Measurements from ENCODE around the gene OR6C68.
"Not testable (repeated sequence)": the region's sequence is repeated elsewhere in the genome, so short reads cannot be mapped to it uniquely, and the experiment has no call there.

OR6C68 gene

GRCh38 chr12:55467836-55468235 is 24.3 kb upstream of the OR6C68 start:
- no peak overlapping the region for H3K27ac ChIP-seq
- H3K36me3 ChIP-seq, result no peaks in the 10 kb centered on the region
- peaks cover 25% of the 10 kb centered on the region for H3K27me3 ChIP-seq (ENCODE audit: insufficient read depth, low read depth, severe bottlenecking)
- no peaks in the 10 kb centered on the region for H3K9me3 ChIP-seq (ENCODE audit: severe bottlenecking)
- no peak for DNase-seq
- TF ChIP-seq CTCF (IDR thresholded peaks at IDR 0.05; ENCODE audit: low read depth, low read length), result no peak
- no peak overlapping the region for H3K4me3 ChIP-seq (ENCODE audit: low read depth, low read length)

- no peaks in the 10 kb centered on the region for H3K9me3 ChIP-seq (ENCODE audit: severe bottlenecking)
- no peak for TF ChIP-seq CTCF (IDR thresholded peaks at IDR 0.05; ENCODE audit: low read depth, low read length)
- DNase-seq, result no peak
- H3K27ac ChIP-seq, result no peak overlapping the region
- H3K4me3 ChIP-seq (ENCODE audit: low read depth, low read length), result no peak overlapping the region
- H3K27me3 ChIP-seq (ENCODE audit: insufficient read depth, low read depth, severe bottlenecking), result peaks cover 23% of the 10 kb centered on the region
- no peaks in the 10 kb centered on the region for H3K36me3 ChIP-seq
These were observed 22.9 kb upstream of the OR6C68 start for GRCh38 chr12:55469291-55469690.

DNA sequence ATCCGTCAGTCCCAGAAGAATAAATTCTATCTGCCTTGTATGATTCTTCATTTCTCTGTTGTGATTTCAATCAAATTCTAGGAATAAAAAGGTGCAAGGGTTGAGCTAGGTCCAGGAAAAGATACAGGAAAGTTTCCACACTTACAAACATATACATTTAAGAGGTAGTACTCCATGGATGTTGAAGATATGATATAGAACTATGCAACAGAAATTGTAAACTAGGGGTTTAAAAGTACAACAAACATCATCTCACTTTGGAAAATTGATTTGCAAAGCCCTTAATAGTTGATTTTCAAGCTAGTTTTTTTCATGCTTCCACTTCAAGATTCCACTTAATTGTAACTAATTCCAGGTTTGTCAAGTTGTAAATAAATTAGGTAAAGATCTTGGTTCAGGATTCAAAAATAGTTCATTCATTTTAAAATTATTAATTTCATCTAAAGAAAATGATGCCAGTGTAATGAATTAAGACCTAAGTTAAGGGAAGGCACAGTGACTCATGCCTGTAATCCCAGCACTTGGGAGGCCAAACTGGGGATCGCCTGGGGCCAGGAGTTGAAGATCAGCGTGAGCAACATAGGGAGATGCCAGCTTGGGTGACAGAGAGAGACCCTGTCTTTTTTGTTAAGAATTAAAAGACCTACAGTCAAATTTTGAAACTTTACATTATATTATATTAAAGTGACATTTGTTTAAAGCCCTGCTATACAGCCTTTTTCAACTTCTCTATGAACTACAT is 21.9 kb upstream of the OR6C68 start, which contains the start of gene OR6C70:
Gene OR6C70 (minus strand): TSS at position 51 of the 742 bp plus-strand sequence. CDS start 0 bp downstream, at position 51.
- DNase-seq, result no peak
- Histone ChIP-seq H3K27ac (no peak within 1 kb of the TSS), H3K27me3 (ENCODE audit: insufficient read depth, low read depth, severe bottlenecking) (peaks cover 23% of the 10 kb centered on the region), H3K36me3 (no peaks in the 10 kb centered on the region), H3K9me3 (ENCODE audit: severe bottlenecking) (no peaks in the 10 kb centered on the region), H3K4me3 (ENCODE audit: low read depth, low read length) (no peak within 1 kb of the TSS)
- no peak for TF ChIP-seq CTCF (IDR thresholded peaks at IDR 0.05; ENCODE audit: low read depth, low read length)

DNA sequence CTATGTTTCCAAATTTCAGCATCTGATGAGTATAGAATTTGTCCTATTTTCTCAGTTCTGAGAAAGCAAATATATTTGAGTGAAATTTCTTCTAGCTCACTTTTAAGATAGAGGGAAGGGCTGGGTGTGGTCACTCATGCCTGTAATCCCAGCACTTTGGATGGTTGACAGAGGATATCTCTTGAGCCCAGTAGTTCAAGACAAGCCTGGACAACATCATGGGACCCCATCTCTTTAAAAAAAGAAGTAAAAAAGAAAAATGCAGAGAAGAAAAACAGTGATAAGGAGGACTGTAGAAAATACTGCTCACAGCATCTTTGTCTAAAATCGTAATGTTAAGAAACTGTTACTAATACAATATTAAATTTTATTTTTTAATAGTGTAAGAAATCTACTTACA is 19.9 kb upstream of the OR6C68 start:
- TF ChIP-seq CTCF (IDR thresholded peaks at IDR 0.05; ENCODE audit: low read depth, low read length), result no peak
- no peaks in the 10 kb centered on the region for H3K36me3 ChIP-seq
- no peaks in the 10 kb centered on the region for H3K9me3 ChIP-seq (ENCODE audit: severe bottlenecking)
- peaks cover 19% of the 10 kb centered on the region for H3K27me3 ChIP-seq (ENCODE audit: insufficient read depth, low read depth, severe bottlenecking)
- H3K4me3 ChIP-seq (ENCODE audit: low read depth, low read length), result no peak overlapping the region
- H3K27ac ChIP-seq, result no peak overlapping the region
- no peak for DNase-seq

DNA sequence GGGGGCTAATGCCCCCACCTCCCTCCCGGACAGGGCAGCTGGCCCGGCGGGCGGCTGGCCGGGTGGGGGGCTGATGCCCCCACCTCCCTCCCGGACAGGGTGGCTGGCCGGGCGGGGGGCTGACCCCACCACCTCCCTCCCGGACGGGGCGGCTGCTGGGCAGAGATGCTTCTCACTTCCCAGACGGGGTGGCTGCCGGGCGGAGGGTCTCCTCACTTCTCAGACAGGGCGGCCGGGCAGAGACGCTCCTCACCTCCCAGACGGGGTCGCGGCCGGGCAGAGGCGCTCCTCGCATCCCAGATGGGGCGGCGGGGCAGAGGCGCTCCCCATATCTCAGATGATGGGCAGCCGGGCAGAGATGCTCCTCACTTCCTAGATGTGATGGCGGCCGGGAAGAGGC is 13.0 kb upstream of the OR6C68 start:
- H3K36me3 ChIP-seq; DNase-seq; H3K4me3 ChIP-seq (ENCODE audit: low read depth, low read length); H3K27me3 ChIP-seq (ENCODE audit: insufficient read depth, low read depth, severe bottlenecking); H3K27ac ChIP-seq; H3K9me3 ChIP-seq (ENCODE audit: severe bottlenecking): not testable (repeated sequence)

DNA sequence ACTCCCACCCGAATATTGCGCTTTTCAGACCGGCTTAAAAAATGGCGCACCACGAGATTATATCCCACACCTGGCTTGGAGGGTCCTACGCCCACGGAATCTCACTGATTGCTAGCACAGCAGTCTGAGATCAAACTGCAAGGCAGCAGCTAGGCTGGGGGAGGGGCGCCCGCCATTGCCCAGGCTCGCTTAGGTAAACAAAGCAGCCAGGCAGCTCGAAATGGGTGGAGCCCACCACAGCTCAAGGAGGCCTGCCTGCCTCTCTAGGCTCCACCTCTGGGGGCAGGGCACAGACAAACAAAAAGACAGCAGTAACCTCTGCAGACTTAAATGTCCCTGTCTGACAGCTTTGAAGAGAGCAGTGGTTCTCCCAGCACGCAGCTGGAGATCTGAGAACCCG is 7.9 kb upstream of the OR6C68 start:
- not testable (repeated sequence) for H3K27me3 ChIP-seq (ENCODE audit: insufficient read depth, low read depth, severe bottlenecking); H3K9me3 ChIP-seq (ENCODE audit: severe bottlenecking); H3K27ac ChIP-seq; H3K4me3 ChIP-seq (ENCODE audit: low read depth, low read length); DNase-seq; H3K36me3 ChIP-seq

- no peaks in the 10 kb centered on the region for H3K36me3 ChIP-seq
- no peak for TF ChIP-seq CTCF (IDR thresholded peaks at IDR 0.05; ENCODE audit: low read depth, low read length)
- DNase-seq, result no peak
- peaks cover 14% of the 10 kb centered on the region for H3K27me3 ChIP-seq (ENCODE audit: insufficient read depth, low read depth, severe bottlenecking)
- H3K9me3 ChIP-seq (ENCODE audit: severe bottlenecking), result no peaks in the 10 kb centered on the region
- H3K4me3 ChIP-seq (ENCODE audit: low read depth, low read length), result no peak overlapping the region
- H3K27ac ChIP-seq, result no peak overlapping the region
These were observed 3.3 kb downstream of the OR6C68 start for GRCh38 chr12:55495490-55495889.
